ENCODE measurements around the gene CHERP. TPM values are rescaled to one million over a fixed set of nuclear protein-coding genes. Genes with fewer than 3 reads are reported as not detected.
A peak's percentile ranks its signal among the peaks of the same experiment; 100 is the strongest.
"Not testable (repeated sequence)": the region's sequence is repeated elsewhere in the genome, so short reads cannot be mapped to it uniquely, and the experiment has no call there.

Gene CHERP
- total RNA-seq, 2 experiments from 2014 or later = 47.1 to 48.2 TPM

- H3K27ac Mint-ChIP-seq = peak overlapping the region; percentile 71
- no peak overlapping the region for H3K27ac ChIP-seq (ENCODE audit: low read depth in 1 of 2, low read length in 2 of 2)
- H3K9me3 Mint-ChIP-seq = no peaks in the 10 kb centered on the region
- no peak for TF ChIP-seq CTCF (IDR thresholded peaks at IDR 0.05)
- ATAC-seq (ENCODE audit: poor library complexity) (no peak), DNase-seq (no peak)
- peaks cover 14% of the 10 kb centered on the region for H3K4me1 Mint-ChIP-seq (ENCODE audit: low read depth)
- H3K27me3 Mint-ChIP-seq = no peaks in the 10 kb centered on the region
- H3K9me3 ChIP-seq (ENCODE audit: control insufficient read depth in 1 of 2, insufficient read depth in 1 of 2, low read length in 2 of 2) = no peaks in the 10 kb centered on the region
- H3K4me1 ChIP-seq (ENCODE audit: insufficient read depth, low read length) = peaks cover 15% of the 10 kb centered on the region
- ChIA-PET CTCF (interaction anchor here (0.5 to 2.2 kb wide), 2 partner anchors 45 to 137 kb away, joined by 4 to 6 read pairs; no protein-coding TSS in a partner anchor), POLR2A (interaction anchor here (0.6 to 1.9 kb wide), 6 partner anchors 47 to 163 kb away, joined by 3 to 11 read pairs (median 3); partner anchors contain the start of gene SMIM7)
- intact Hi-C loops (cut with DNase I, micrococcal nuclease) = loop anchor here (1.0 kb wide), 5 partner anchors 25 to 163 kb away; partner anchors contain the start of genes CHERP (in 2 of the 2), EPS15L1 (in 1 of the 2), MED26 (in 1 of the 2) and SLC35E1 (in 1 of the 2)
- H3K4me3 ChIP-seq (ENCODE audit: low read length) = peak overlapping the region; percentile 64
- H3K27me3 ChIP-seq (ENCODE audit: control insufficient read depth in 1 of 2, insufficient read depth in 2 of 2, low read length in 2 of 2) = no peaks in the 10 kb centered on the region
- no peaks in the 10 kb centered on the region for H3K36me3 ChIP-seq (ENCODE audit: insufficient read depth, low read length)
- peaks cover 7% of the 10 kb centered on the region for H3K36me3 Mint-ChIP-seq (ENCODE audit: low read depth)
- H3K4me3 Mint-ChIP-seq = peak overlapping the region; percentile 90
These were observed 45.6 kb downstream of the CHERP start for GRCh38 chr19:16496613-16496983.

GRCh38 chr19:16495982-16496612 is 46.1 kb downstream of the CHERP start, which contains the start of the genes C19orf44 and CALR3:
C19orf44 (plus strand) TSS chr19:16496394; CDS start chr19:16500793, 4,399 bp downstream.
CALR3 (minus strand) TSS chr19:16496167; CDS start chr19:16496129, 38 bp downstream.
- peak; percentile 99 for ATAC-seq (ENCODE audit: poor library complexity)
- POLR2A ChIA-PET = interaction anchor here (0.6 to 1.9 kb wide), 7 partner anchors 47 to 164 kb away, joined by 3 to 11 read pairs (median 3); partner anchors contain the start of gene SMIM7
- H3K27ac ChIP-seq (ENCODE audit: low read depth in 1 of 2, low read length in 2 of 2) = no peak within 1 kb of the TSS

GRCh38 chr19:16486476-16486875 is 55.8 kb downstream of the CHERP start:
- intact Hi-C loops (cut with DNase I, micrococcal nuclease); H3K27me3 ChIP-seq (ENCODE audit: control insufficient read depth in 1 of 2, insufficient read depth in 2 of 2, low read length in 2 of 2); H3K9me3 ChIP-seq (ENCODE audit: control insufficient read depth in 1 of 2, insufficient read depth in 1 of 2, low read length in 2 of 2); H3K4me3 Mint-ChIP-seq; H3K4me1 ChIP-seq (ENCODE audit: insufficient read depth, low read length); H3K4me3 ChIP-seq (ENCODE audit: low read length); H3K27me3 Mint-ChIP-seq; H3K36me3 ChIP-seq (ENCODE audit: insufficient read depth, low read length); ATAC-seq (ENCODE audit: poor library complexity); H3K4me1 Mint-ChIP-seq (ENCODE audit: low read depth); H3K27ac ChIP-seq (ENCODE audit: low read depth in 1 of 2, low read length in 2 of 2); CTCF ChIA-PET; H3K27ac Mint-ChIP-seq; H3K9me3 Mint-ChIP-seq; H3K36me3 Mint-ChIP-seq (ENCODE audit: low read depth); DNase-seq: not testable (repeated sequence)
- POLR2A ChIA-PET = interaction anchor here (0.6 to 0.7 kb wide), 2 partner anchors 125 to 639 kb away, joined by 3 to 5 read pairs; no protein-coding TSS in a partner anchor

More at GRCh38 chr19:16495982-16496612, 46.1 kb downstream of the CHERP start, which contains the start of the genes C19orf44 and CALR3:
- DNase-seq = peak; percentile 93 to 98 (median 96)
- Mint-ChIP-seq H3K4me1 (ENCODE audit: low read depth) (peaks cover 14% of the 10 kb centered on the region), H3K36me3 (ENCODE audit: low read depth) (peaks cover 5% of the 10 kb centered on the region), H3K4me3 (peak within 1 kb of the TSS; percentile 90), H3K27me3 (no peaks in the 10 kb centered on the region), H3K9me3 (no peaks in the 10 kb centered on the region), H3K27ac (peak within 1 kb of the TSS; percentile 71)
- peaks cover 15% of the 10 kb centered on the region for H3K4me1 ChIP-seq (ENCODE audit: insufficient read depth, low read length)
- CTCF ChIA-PET = interaction anchor here (0.5 to 2.2 kb wide), 2 partner anchors 45 to 137 kb away, joined by 4 to 6 read pairs; no protein-coding TSS in a partner anchor
- H3K36me3 ChIP-seq (ENCODE audit: insufficient read depth, low read length) = no peaks in the 10 kb centered on the region
- H3K27me3 ChIP-seq (ENCODE audit: control insufficient read depth in 1 of 2, insufficient read depth in 2 of 2, low read length in 2 of 2) = no peaks in the 10 kb centered on the region
- peak within 1 kb of the TSS; percentile 64 for H3K4me3 ChIP-seq (ENCODE audit: low read length)
- intact Hi-C loops (cut with DNase I, micrococcal nuclease) = loop anchor here (1.0 kb wide), 5 partner anchors 25 to 163 kb away; partner anchors contain the start of genes CHERP (in 2 of the 2), EPS15L1 (in 1 of the 2), MED26 (in 1 of the 2) and SLC35E1 (in 1 of the 2)
- H3K9me3 ChIP-seq (ENCODE audit: control insufficient read depth in 1 of 2, insufficient read depth in 1 of 2, low read length in 2 of 2) = no peaks in the 10 kb centered on the region
- no peak for TF ChIP-seq CTCF (IDR thresholded peaks at IDR 0.05)

Measured in CD4-positive, alpha-beta T cell (primary cell).